ENCODE results near the gene KLF15. TPM values are rescaled to one million over a fixed set of nuclear protein-coding genes. Genes with fewer than 3 reads are reported as not detected.

The KLF15 gene
- total and polyA plus RNA-seq, 4 donors: 18.1 to 31.3 (median 24.6) TPM

GRCh38 chr3:126390201-126390600 lies 33.0 kb upstream of the KLF15 start:
- Histone ChIP-seq H3K9me3 (ENCODE audit: control insufficient read depth in 4 of 4, insufficient read depth in 3 of 4, low read length in 3 of 4) (no peaks in the 10 kb centered on the region), H3K4me3 (no peak overlapping the region), H3K4me1 (ENCODE audit: control insufficient read depth in 5 of 5, insufficient read depth in 5 of 5, low read length in 5 of 5) (peaks cover 0 to 4% (median 0%) of the 10 kb centered on the region in 5 donors), H3K9ac (ENCODE audit: insufficient read depth in 1 of 2, low read length in 2 of 2) (no peak overlapping the region), H3K36me3 (ENCODE audit: control insufficient read depth in 4 of 4, insufficient read depth in 4 of 4, low read length in 4 of 4) (no peaks in the 10 kb centered on the region), H3K27me3 (ENCODE audit: control insufficient read depth in 3 of 3, insufficient read depth in 3 of 3, low read length in 2 of 3) (peaks cover 0 to 2% (median 2%) of the 10 kb centered on the region in 3 donors), H3K27ac (ENCODE audit: low read depth in 1 of 2, low read length in 1 of 2) (no peak overlapping the region)
- TF ChIP-seq CTCF (IDR thresholded peaks at IDR 0.05; ENCODE audit: control extremely low read depth, extremely low read depth): no peak
- ATAC-seq (ENCODE audit: insufficient read depth, low FRiP score): no peak
- DNase-seq: no peak
- WGBS, 2 donors: 91 to 93% methylated on average over 15 of the region's 15 CpGs

GRCh38 chr3:126389794-126390146 lies 32.6 kb upstream of the KLF15 start:
- DNase-seq (no peak), ATAC-seq (ENCODE audit: insufficient read depth, low FRiP score) (no peak)
- TF ChIP-seq CTCF (IDR thresholded peaks at IDR 0.05; ENCODE audit: control extremely low read depth, extremely low read depth): no peak
- no peaks in the 10 kb centered on the region for H3K9me3 ChIP-seq (ENCODE audit: control insufficient read depth in 4 of 4, insufficient read depth in 3 of 4, low read length in 3 of 4)
- WGBS, 2 donors: 60 to 68% methylated on average over 17 of the region's 17 CpGs
- H3K27me3 ChIP-seq (ENCODE audit: control insufficient read depth in 3 of 3, insufficient read depth in 3 of 3, low read length in 2 of 3): peaks cover 0 to 2% (median 2%) of the 10 kb centered on the region in 3 donors
- no peak overlapping the region for H3K9ac ChIP-seq (ENCODE audit: insufficient read depth in 1 of 2, low read length in 2 of 2)
- no peak overlapping the region for H3K4me3 ChIP-seq
- no peaks in the 10 kb centered on the region for H3K36me3 ChIP-seq (ENCODE audit: control insufficient read depth in 4 of 4, insufficient read depth in 4 of 4, low read length in 4 of 4)
- H3K27ac ChIP-seq (ENCODE audit: low read depth in 1 of 2, low read length in 1 of 2): no peak overlapping the region
- H3K4me1 ChIP-seq (ENCODE audit: control insufficient read depth in 5 of 5, insufficient read depth in 5 of 5, low read length in 5 of 5): peaks cover 0 to 4% (median 0%) of the 10 kb centered on the region in 5 donors

GRCh38 chr3:126389112-126389793 lies 32.0 kb upstream of the KLF15 start:
- 2 to 3% methylated on average over 58 of the region's 58 CpGs for WGBS, 2 donors
- TF ChIP-seq CTCF (IDR thresholded peaks at IDR 0.05; ENCODE audit: control extremely low read depth, extremely low read depth): peak; percentile 99

More at GRCh38 chr3:126389112-126389793, 32.0 kb upstream of the KLF15 start:
- Histone ChIP-seq H3K27me3 (ENCODE audit: control insufficient read depth in 3 of 3, insufficient read depth in 3 of 3, low read length in 2 of 3) (peaks cover 0 to 2% (median 0%) of the 10 kb centered on the region in 3 donors), H3K27ac (ENCODE audit: low read depth in 1 of 2, low read length in 1 of 2) (peak overlapping the region; percentile 44 to 87), H3K4me1 (ENCODE audit: control insufficient read depth in 5 of 5, insufficient read depth in 5 of 5, low read length in 5 of 5) (peaks cover 0 to 4% (median 0%) of the 10 kb centered on the region in 5 donors), H3K9me3 (ENCODE audit: control insufficient read depth in 4 of 4, insufficient read depth in 3 of 4, low read length in 3 of 4) (no peaks in the 10 kb centered on the region), H3K36me3 (ENCODE audit: control insufficient read depth in 4 of 4, insufficient read depth in 4 of 4, low read length in 4 of 4) (no peaks in the 10 kb centered on the region), H3K9ac (ENCODE audit: insufficient read depth in 1 of 2, low read length in 2 of 2) (peak overlapping the region in 1 of 2 donors; percentile 30), H3K4me3 (no peak overlapping the region)
- DNase-seq (peak; percentile 90 to 94 (median 92)), ATAC-seq (ENCODE audit: insufficient read depth, low FRiP score) (peak; percentile 98)
